Activated CD4-positive, alpha-beta memory T cell treated with anti-CD3 and anti-CD28 coated beads, Interleukin-2, amount 10 ng/mL, durations not matched to agents 7 days and 5 days (primary cell): ENCODE data around the gene KDR. TPM values are rescaled to one million over a fixed set of nuclear protein-coding genes. Genes with fewer than 3 reads are reported as not detected.

ENCODE experiments used
- total RNA-seq, 2 experiments: library from RNA; stranded (reverse); gene quantifications; one replicate each; pipeline ENCODE4 v1.2.3, GENCODE V29; 2021

KDR gene
- total RNA-seq, 2 experiments from 2014 or later = not detected

Other genes starting within 250 kb of the KDR start
- 10 to 100 TPM; 11.8 to 12.0 TPM for gene SRD5A3, start 220.6 kb upstream of the KDR start, total RNA-seq